ENCODE results near the gene EAPP. TPM values are rescaled to one million over a fixed set of nuclear protein-coding genes. Genes with fewer than 3 reads are reported as not detected.

The EAPP gene
- total and polyA plus RNA-seq, 2 of the 13 experiments (the other 11 are each of a cell fraction or from before 2014, with no cell fraction given) = 68.7 to 110 TPM

GRCh38 chr14:34470319-34470718 lies 69.2 kb downstream of the EAPP start:
- 0 out of 2 replicates have a peak, but pooled peaks have one; percentile 9 for TF ChIP-seq ZNF619 (CRISPR knock-in tag; IDR thresholded peaks at IDR 0.05)
- no peak for TF ChIP-seq PREB (CRISPR knock-in tag; IDR thresholded peaks at IDR 0.05)
- TF ChIP-seq MYPOP (CRISPR knock-in tag; IDR thresholded peaks at IDR 0.05) = no peak
- TF ChIP-seq, protein P1, sequence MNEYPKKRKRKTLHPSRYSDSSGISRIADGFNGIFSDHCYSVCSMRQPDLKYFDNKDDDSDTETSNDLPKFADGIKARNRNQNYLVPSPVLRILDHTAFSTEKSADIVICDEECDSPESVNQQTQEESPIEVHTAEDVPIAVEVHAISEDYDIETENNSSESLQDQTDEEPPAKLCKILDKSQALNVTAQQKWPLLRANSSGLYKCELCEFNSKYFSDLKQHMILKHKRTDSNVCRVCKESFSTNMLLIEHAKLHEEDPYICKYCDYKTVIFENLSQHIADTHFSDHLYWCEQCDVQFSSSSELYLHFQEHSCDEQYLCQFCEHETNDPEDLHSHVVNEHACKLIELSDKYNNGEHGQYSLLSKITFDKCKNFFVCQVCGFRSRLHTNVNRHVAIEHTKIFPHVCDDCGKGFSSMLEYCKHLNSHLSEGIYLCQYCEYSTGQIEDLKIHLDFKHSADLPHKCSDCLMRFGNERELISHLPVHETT (CRISPR knock-in tag; conservative IDR thresholded peaks at IDR 0.05) = no peak
- TF ChIP-seq DR1 (CRISPR knock-in tag; IDR thresholded peaks at IDR 0.05) = no peak
- no peak for TF ChIP-seq AGO1 (IDR thresholded peaks at IDR 0.05; ENCODE audit: low read depth, low read length, poor library complexity, severe bottlenecking)
- TF ChIP-seq HMG20B (CRISPR knock-in tag; conservative IDR thresholded peaks at IDR 0.05) = no peak
- 0 out of 2 replicates have a peak, but pooled peaks have one; percentile 9 for TF ChIP-seq PHF20 (CRISPR knock-in tag; IDR thresholded peaks at IDR 0.05)
- TF ChIP-seq ZNF713 (CRISPR knock-in tag; IDR thresholded peaks at IDR 0.05) = no peak
- TF ChIP-seq ZSCAN29 (CRISPR knock-in tag; conservative IDR thresholded peaks at IDR 0.05) = no peak
- TF ChIP-seq FOXM1 (CRISPR knock-in tag; IDR thresholded peaks at IDR 0.05) = no peak
- TF ChIP-seq, protein P2, sequence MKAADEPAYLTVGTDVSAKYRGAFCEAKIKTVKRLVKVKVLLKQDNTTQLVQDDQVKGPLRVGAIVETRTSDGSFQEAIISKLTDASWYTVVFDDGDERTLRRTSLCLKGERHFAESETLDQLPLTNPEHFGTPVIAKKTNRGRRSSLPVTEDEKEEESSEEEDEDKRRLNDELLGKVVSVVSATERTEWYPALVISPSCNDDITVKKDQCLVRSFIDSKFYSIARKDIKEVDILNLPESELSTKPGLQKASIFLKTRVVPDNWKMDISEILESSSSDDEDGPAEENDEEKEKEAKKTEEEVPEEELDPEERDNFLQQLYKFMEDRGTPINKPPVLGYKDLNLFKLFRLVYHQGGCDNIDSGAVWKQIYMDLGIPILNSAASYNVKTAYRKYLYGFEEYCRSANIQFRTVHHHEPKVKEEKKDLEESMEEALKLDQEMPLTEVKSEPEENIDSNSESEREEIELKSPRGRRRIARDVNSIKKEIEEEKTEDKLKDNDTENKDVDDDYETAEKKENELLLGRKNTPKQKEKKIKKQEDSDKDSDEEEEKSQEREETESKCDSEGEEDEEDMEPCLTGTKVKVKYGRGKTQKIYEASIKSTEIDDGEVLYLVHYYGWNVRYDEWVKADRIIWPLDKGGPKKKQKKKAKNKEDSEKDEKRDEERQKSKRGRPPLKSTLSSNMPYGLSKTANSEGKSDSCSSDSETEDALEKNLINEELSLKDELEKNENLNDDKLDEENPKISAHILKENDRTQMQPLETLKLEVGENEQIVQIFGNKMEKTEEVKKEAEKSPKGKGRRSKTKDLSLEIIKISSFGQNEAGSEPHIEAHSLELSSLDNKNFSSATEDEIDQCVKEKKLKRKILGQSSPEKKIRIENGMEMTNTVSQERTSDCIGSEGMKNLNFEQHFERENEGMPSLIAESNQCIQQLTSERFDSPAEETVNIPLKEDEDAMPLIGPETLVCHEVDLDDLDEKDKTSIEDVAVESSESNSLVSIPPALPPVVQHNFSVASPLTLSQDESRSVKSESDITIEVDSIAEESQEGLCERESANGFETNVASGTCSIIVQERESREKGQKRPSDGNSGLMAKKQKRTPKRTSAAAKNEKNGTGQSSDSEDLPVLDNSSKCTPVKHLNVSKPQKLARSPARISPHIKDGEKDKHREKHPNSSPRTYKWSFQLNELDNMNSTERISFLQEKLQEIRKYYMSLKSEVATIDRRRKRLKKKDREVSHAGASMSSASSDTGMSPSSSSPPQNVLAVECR (CRISPR knock-in tag; IDR thresholded peaks at IDR 0.05; ENCODE audit: borderline replicate concordance) = 0 out of 2 replicates have a peak, but pooled peaks have one; percentile 29
- TF ChIP-seq NCOA2 (CRISPR knock-in tag; IDR thresholded peaks at IDR 0.05) = no peak
- H3K36me3 ChIP-seq (replicated peaks in 1 of 2; ENCODE audit: control insufficient read depth in 1 of 2, insufficient read depth in 2 of 2, low read length in 2 of 2) = no peaks in the 10 kb centered on the region
- ATAC-seq (peak; percentile 5; the same call in 2 of the 3 replicates), DNase-seq (ENCODE audit: low spot score) (no peak), FAIRE-seq (no peak)
- in situ Hi-C loops (cut with HindIII; ENCODE audit: extremely low pct_ligation_motif_present, low pct_unique_long_range_greater_than_20kb) (loop anchor here (25.0 kb wide), 1 partner anchor 433 kb away; no protein-coding TSS in a partner anchor), intact Hi-C loops (cut with micrococcal nuclease; ENCODE audit: unreplicated experiment) (no loop called here)
- H3K9me3 ChIP-seq (ENCODE audit: low read length) = no peaks in the 10 kb centered on the region
- no peaks in the 10 kb centered on the region for H3K79me2 ChIP-seq (ENCODE audit: insufficient read depth, low read length)
- BruUV-seq (replicated peaks) = no TSS peak
- H3K9ac ChIP-seq (ENCODE audit: insufficient read depth, low read depth, low read length) = no peak overlapping the region
- no peak overlapping the region for H3K27ac ChIP-seq (ENCODE audit: extremely low read length, insufficient read depth, low read length)
- H3K4me1 ChIP-seq (ENCODE audit: insufficient read depth, low read length) = peaks cover 44% of the 10 kb centered on the region
- POLR2A ChIA-PET = no interaction called here
- CTCF ChIA-PET (ENCODE audit: low intra/inter-chr PET ratio, low total read pairs) = no interaction called here
- H4K20me1 ChIP-seq (ENCODE audit: insufficient read depth, low read length) = no peaks in the 10 kb centered on the region
- H3K4me2 ChIP-seq (ENCODE audit: low read depth, low read length) = peak overlapping the region; percentile 3; the same call in 1 of the 2 replicates
- H3K27me3 ChIP-seq (ENCODE audit: control insufficient read depth in 1 of 2, insufficient read depth in 2 of 2, low read length in 2 of 2) = peaks cover 0 to 1% of the 10 kb centered on the region in 2 experiments; a peak in 1 of 5 replicates
- H2AFZ ChIP-seq (ENCODE audit: low read length) = peak overlapping the region; percentile 31
- H3K4me3 ChIP-seq (replicated peaks in 1 of 3; ENCODE audit: insufficient read depth in 1 of 3, low read depth in 2 of 3, low read length in 3 of 3) = no peak overlapping the region
